Right lobe of liver (tissue), 6 donors: ENCODE results near the gene ZDHHC14. TPM values are rescaled to one million over a fixed set of nuclear protein-coding genes. Genes with fewer than 3 reads are reported as not detected.

Source experiments
- ATAC-seq, 4 donors: fragments of 200-7000 bp; cut with Tn5 transposase; one replicate each; pipeline ENCODE4 v1.9.1; 2020; ENCODE audit warnings: mild to moderate bottlenecking in 4 of 4, moderate library complexity in 4 of 4
- DNase-seq, 3 donors: peaks; one replicate each; pipeline ENCODE4 v3.0.0-alpha.2; 2020
- H3K27ac ChIP-seq, 3 donors: fragments of 200-600 bp; one replicate each; pipeline ENCODE4 v1.8.0; 2022
- H3K27me3 ChIP-seq, 2 donors: fragments of 200-600 bp; one replicate each; pipeline ENCODE4 v1.8.0; 2022
- H3K36me3 ChIP-seq, 4 donors: fragments of 200-600 bp; sonication (generic) in 1 of 4; one replicate each; pipeline versions ENCODE4 v1.5.1 to v1.8.0; 2017 to 2022; ENCODE audit warnings: control low read depth in 1 of 4
- H3K4me1 ChIP-seq, 4 donors: fragments of 200-600 bp; sonication (generic) in 1 of 4; one replicate each; pipeline versions ENCODE4 v1.5.1 to v1.8.0; 2017 to 2022; ENCODE audit warnings: control low read depth in 1 of 4
- H3K4me3 ChIP-seq, 3 donors: fragments of 200-600 bp; one replicate each; pipeline ENCODE4 v1.8.0; 2022
- H3K9me3 ChIP-seq, 4 donors: fragments of 200-600 bp; sonication (generic) in 1 of 4; one replicate each; pipeline versions ENCODE4 v1.5.1 to v1.8.0; 2017 to 2022; ENCODE audit warnings: control low read depth in 1 of 4
- POLR2A ChIP-seq: fragments of 450-650 bp; IDR thresholded peaks from one replicate; pipeline ENCODE4 v1.6.1; 2017; ENCODE audit warnings: antibody characterized with exemption, mild to moderate bottlenecking
- WGBS: methylation state at CpG from one replicate; pipeline ENCODE4 v1.1.6; 2018; ENCODE audit warnings: low coverage, low lambda C conversion rate; ENCODE audit not compliant: insufficient coverage; ENCODE audit errors: missing lambda C conversion rate; 5-methylcytosine and 5-hydroxymethylcytosine counted together
- intact Hi-C, 2 donors: fragments of 100-400 bp; cut with DNase I; formaldehyde crosslinking; loops; one replicate each; pipeline versions ENCODE4 v1.11.2 to v1.14.1; 2022
- total RNA-seq, 6 experiments: library from RNA; depleted of rRNA in 2 of 6; stranded (reverse); fragments of >200 nt in 2 of 6; fragmentation: NEBNext Ultra II Directional in 3 of 6; extraction: Animal tissue kit (Norgen Biotek cat#: 25700) in 3 of 6; gene quantifications; one replicate each; pipeline versions ENCODE4 v1.1.0 to v1.2.4, GENCODE V29; 2016 to 2023
- TF ChIP-seq, protein P1 (sequence below), 4 donors: fragments of 200-600 bp in 3 of 4; fragments of 450-650 bp in 1 of 4; IDR thresholded peaks; one replicate each; pipeline versions ENCODE4 v1.5.1 to v1.8.0; 2016 to 2022; ENCODE audit warnings: antibody characterized with exemption in 4 of 4, mild to moderate bottlenecking in 2 of 4
- donor health status: DM: no; HTN: yes; CAD: no.
- donor health status: DM: no; HTN: no; CAD: no.
- donor health status: DM: no; HTN: no; CAD: no.
- donor health status: DM: no; HTN: yes; CAD: no.
- donor health status: DM: no; HTN: yes; CAD: no.

Gene ZDHHC14
- total RNA-seq, 6 experiments from 2014 or later, result 7.3 to 13.0 (median 10.3) TPM

DNA sequence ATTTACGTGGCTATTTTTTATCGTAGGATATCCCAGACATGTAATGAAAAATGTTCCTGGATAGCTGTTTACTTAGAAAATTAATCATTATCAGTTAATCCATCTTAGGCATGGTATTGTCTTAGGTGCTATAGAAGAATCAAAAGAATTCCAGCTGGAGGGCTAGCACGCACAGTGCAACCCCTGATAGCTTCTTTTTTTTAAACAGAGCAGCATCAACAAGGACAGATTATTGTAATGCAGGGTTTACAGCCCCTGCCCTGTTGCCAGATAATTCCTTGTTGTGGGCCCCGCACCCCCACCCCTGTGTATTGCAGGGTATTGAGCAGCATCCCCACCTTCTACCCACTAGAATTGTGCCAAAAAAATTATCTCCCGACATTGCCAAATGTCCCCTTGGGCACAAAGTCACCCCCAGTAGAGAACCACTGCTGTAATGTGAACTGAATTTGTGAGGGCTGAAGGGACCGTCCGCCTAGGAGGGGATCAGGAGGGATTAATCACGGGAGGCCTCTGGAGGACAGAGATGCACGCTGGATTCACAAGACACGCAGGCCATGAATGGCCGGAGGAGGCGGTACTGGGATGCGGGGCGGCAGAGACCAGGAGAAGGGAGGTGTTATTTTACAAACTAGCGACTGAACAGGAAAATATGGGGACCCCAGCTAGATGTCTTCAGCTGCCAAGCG, 174.6 kb downstream of the ZDHHC14 start:
- no peak overlapping the region for H3K27ac ChIP-seq
- WGBS, result 81% methylated on average over 6 of the region's 16 CpGs
- DNase-seq, result no peak

DNA sequence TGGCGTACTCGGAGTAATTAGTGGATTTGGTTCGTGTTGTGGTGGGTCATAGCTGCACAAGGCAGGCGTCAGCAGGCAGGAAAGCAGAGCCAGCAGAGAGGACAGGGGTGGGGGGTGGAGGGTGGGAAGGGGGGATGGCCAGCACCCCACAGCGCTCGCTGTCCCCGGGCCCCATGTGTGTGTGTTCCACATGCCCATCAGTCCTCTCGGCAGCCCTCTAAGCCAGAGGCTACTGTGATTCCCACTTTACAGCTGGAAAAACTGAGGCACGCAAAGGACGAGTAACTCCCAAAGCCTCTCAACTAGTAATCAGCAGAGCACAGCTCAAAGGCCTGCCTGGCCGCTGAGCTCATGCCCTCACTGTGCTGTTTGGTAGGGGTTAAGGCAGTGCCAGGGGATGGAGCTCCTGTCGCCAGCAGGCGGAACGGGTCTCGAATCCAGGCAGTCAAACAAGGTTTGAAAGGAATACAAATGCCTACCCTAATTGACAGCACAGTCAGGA, 175.2 kb downstream of the ZDHHC14 start:
- Histone ChIP-seq H3K4me3 (no peak overlapping the region), H3K9me3 (no peaks in the 10 kb centered on the region), H3K4me1 (peaks cover 0 to 32% (median 14%) of the 10 kb centered on the region in 4 donors), H3K27me3 (no peaks in the 10 kb centered on the region), H3K36me3 (no peaks in the 10 kb centered on the region), H3K27ac (peak overlapping the region in 2 of 3 donors; percentile 56 to 68)
- 75% methylated on average over 5 of the region's 15 CpGs for WGBS
- intact Hi-C loops, result no loop called here
- DNase-seq (no peak), ATAC-seq (peak in 2 of 4 donors; percentile 2)
- TF ChIP-seq POLR2A, result no peak
- TF ChIP-seq, protein P1, sequence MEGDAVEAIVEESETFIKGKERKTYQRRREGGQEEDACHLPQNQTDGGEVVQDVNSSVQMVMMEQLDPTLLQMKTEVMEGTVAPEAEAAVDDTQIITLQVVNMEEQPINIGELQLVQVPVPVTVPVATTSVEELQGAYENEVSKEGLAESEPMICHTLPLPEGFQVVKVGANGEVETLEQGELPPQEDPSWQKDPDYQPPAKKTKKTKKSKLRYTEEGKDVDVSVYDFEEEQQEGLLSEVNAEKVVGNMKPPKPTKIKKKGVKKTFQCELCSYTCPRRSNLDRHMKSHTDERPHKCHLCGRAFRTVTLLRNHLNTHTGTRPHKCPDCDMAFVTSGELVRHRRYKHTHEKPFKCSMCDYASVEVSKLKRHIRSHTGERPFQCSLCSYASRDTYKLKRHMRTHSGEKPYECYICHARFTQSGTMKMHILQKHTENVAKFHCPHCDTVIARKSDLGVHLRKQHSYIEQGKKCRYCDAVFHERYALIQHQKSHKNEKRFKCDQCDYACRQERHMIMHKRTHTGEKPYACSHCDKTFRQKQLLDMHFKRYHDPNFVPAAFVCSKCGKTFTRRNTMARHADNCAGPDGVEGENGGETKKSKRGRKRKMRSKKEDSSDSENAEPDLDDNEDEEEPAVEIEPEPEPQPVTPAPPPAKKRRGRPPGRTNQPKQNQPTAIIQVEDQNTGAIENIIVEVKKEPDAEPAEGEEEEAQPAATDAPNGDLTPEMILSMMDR (IDR thresholded peaks at IDR 0.05), result no peak

More for the DNA sequence above, 174.6 kb downstream of the ZDHHC14 start:
- H3K27me3 ChIP-seq, result no peaks in the 10 kb centered on the region
- no peaks in the 10 kb centered on the region for H3K9me3 ChIP-seq
- H3K4me3 ChIP-seq, result no peak overlapping the region
- intact Hi-C loops, result no loop called here
- ATAC-seq, result no peak
- peaks cover 0 to 26% (median 12%) of the 10 kb centered on the region in 4 donors for H3K4me1 ChIP-seq
- no peaks in the 10 kb centered on the region for H3K36me3 ChIP-seq
- TF ChIP-seq, protein P1 (IDR thresholded peaks at IDR 0.05), result no peak
- TF ChIP-seq POLR2A, result no peak

DNA sequence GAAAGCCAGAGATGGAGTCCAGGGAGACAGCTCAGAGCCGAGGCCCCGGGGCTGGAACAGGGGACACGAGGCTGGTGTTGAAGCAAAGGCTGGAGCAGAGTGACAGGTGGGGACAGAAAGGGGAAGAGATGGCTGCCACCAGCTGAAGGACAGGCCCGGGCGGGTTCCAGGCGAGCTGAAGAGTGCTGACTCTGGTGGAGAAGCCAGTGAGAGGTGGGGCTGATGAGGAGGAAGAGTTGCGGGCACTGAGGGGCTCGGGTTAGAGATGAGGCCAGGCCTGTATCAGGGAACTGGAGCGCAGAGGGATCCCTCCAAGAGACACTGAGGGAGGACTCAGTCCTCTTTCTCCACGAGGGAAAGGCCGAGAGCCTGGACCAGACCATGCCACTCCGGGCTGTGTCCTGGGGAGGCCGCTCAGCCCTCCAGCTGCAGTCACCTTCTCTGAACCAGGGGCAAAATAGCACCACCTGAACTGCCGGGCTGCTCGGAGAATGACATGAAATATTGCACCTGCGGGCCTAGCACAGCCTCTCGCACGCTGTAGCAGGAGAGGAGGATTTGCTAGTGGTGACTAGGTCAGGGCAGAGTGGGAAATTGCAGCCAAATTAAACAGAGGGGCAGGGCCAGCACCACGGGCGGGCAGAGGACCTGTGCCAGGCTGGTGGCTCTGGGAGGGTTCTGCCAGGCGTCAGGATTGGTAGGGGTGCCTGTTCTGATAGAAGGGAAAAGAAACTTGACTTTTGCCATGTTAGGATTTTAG, 175.9 kb downstream of the ZDHHC14 start:
- Histone ChIP-seq H3K36me3 (no peaks in the 10 kb centered on the region), H3K27me3 (no peaks in the 10 kb centered on the region), H3K27ac (peak overlapping the region in 2 of 3 donors; percentile 56 to 68), H3K9me3 (no peaks in the 10 kb centered on the region), H3K4me1 (peaks cover 0 to 35% (median 14%) of the 10 kb centered on the region in 4 donors), H3K4me3 (no peak overlapping the region)
- ATAC-seq (peak; percentile 96 to 98 (median 98)), DNase-seq (peak; percentile 76 to 91 (median 86))
- intact Hi-C loops, result no loop called here
- TF ChIP-seq, protein P1 (IDR thresholded peaks at IDR 0.05), result peak in 1 of 4 donors; percentile 8
- TF ChIP-seq POLR2A, result peak; percentile 46
- 57% methylated on average over 19 of the region's 21 CpGs for WGBS

DNA sequence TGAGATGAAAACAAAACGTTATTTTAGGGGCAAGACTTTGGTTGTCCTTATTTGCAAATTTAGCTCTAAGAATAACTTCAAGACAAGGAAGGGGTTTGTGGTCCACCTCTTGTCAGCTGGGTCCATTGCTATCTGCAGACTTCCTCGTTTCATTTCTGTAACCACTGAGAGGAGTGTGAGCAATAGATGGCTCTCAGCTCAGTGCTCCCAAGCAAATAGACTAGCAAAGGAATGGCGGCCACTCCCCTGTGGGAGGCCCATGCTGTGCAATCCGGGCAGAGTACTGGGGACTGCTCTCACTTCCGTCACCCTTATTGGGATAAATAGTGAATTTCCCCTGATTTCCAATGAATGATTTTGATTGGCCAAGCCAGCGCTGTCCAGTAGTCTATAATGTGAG, 176.6 kb downstream of the ZDHHC14 start:
- no peaks in the 10 kb centered on the region for H3K27me3 ChIP-seq
- peaks cover 0 to 35% (median 14%) of the 10 kb centered on the region in 4 donors for H3K4me1 ChIP-seq
- ATAC-seq, result peak in 2 of 4 donors; percentile 3 to 9
- intact Hi-C loops, result no loop called here
- H3K27ac ChIP-seq, result no peak overlapping the region
- H3K4me3 ChIP-seq, result no peak overlapping the region
- no peak for DNase-seq
- H3K36me3 ChIP-seq, result no peaks in the 10 kb centered on the region
- H3K9me3 ChIP-seq, result no peaks in the 10 kb centered on the region
- 53% methylated on average over 3 of the region's 6 CpGs for WGBS
- no peak for TF ChIP-seq POLR2A
- TF ChIP-seq, protein P1 (IDR thresholded peaks at IDR 0.05), result no peak
